ENCODE measurements around the gene TEX14.

DNA sequence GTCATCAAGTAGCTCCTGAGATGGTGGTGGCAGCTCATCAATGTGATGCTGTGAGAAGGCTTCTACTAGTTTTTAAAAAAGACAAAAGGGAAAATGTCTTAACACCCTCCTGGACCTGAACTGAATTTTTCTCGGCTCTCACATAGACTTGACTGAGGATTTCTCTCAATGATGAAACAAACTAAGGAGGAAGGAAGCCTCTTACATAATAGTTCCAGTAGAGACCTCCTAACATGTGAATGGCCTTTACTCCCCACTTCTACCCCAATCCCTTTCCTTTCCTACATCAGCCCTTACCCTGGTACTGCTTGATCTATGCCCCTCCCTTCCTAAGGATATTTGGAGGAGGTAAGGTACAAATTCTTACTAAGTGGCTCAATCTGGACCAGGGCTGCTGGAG, 122.6 kb downstream of the TEX14 start:
- TF ChIP-seq, protein P1, sequence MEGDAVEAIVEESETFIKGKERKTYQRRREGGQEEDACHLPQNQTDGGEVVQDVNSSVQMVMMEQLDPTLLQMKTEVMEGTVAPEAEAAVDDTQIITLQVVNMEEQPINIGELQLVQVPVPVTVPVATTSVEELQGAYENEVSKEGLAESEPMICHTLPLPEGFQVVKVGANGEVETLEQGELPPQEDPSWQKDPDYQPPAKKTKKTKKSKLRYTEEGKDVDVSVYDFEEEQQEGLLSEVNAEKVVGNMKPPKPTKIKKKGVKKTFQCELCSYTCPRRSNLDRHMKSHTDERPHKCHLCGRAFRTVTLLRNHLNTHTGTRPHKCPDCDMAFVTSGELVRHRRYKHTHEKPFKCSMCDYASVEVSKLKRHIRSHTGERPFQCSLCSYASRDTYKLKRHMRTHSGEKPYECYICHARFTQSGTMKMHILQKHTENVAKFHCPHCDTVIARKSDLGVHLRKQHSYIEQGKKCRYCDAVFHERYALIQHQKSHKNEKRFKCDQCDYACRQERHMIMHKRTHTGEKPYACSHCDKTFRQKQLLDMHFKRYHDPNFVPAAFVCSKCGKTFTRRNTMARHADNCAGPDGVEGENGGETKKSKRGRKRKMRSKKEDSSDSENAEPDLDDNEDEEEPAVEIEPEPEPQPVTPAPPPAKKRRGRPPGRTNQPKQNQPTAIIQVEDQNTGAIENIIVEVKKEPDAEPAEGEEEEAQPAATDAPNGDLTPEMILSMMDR (IDR thresholded peaks at IDR 0.05), result no peak
- TF ChIP-seq BHLHE40 (IDR thresholded peaks at IDR 0.05; ENCODE audit: low read depth, low read length) (no peak), POLR2A (IDR thresholded peaks at IDR 0.05; ENCODE audit: low read length) (no peak), MAFK (IDR thresholded peaks at IDR 0.05; ENCODE audit: partially characterized antibody) (no peak), PHF8 (IDR thresholded peaks at IDR 0.05; ENCODE audit: borderline replicate concordance, low read depth) (no peak), HDAC2 (IDR thresholded peaks at IDR 0.05) (no peak), CHD4 (IDR thresholded peaks at IDR 0.05; ENCODE audit: borderline replicate concordance) (no peak), HOXA7 (CRISPR knock-in tag; IDR thresholded peaks at IDR 0.05) (no peak)
- TF ChIP-seq, protein P2, sequence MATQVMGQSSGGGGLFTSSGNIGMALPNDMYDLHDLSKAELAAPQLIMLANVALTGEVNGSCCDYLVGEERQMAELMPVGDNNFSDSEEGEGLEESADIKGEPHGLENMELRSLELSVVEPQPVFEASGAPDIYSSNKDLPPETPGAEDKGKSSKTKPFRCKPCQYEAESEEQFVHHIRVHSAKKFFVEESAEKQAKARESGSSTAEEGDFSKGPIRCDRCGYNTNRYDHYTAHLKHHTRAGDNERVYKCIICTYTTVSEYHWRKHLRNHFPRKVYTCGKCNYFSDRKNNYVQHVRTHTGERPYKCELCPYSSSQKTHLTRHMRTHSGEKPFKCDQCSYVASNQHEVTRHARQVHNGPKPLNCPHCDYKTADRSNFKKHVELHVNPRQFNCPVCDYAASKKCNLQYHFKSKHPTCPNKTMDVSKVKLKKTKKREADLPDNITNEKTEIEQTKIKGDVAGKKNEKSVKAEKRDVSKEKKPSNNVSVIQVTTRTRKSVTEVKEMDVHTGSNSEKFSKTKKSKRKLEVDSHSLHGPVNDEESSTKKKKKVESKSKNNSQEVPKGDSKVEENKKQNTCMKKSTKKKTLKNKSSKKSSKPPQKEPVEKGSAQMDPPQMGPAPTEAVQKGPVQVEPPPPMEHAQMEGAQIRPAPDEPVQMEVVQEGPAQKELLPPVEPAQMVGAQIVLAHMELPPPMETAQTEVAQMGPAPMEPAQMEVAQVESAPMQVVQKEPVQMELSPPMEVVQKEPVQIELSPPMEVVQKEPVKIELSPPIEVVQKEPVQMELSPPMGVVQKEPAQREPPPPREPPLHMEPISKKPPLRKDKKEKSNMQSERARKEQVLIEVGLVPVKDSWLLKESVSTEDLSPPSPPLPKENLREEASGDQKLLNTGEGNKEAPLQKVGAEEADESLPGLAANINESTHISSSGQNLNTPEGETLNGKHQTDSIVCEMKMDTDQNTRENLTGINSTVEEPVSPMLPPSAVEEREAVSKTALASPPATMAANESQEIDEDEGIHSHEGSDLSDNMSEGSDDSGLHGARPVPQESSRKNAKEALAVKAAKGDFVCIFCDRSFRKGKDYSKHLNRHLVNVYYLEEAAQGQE (IDR thresholded peaks at IDR 0.05), result no peak
